Caco-2 (cell line): Measurements from ENCODE around the gene CDK7. TPM values are rescaled to one million over a fixed set of nuclear protein-coding genes. Genes with fewer than 3 reads are reported as not detected.

ENCODE experiments used
- BruUV-seq: library from RNA; stranded (reverse); fragments of 400-500 nt; replicated peaks from 2 replicates; lab custom pipeline; 2021; lab: Mats Ljungman, UMichigan
- CTCF ChIA-PET: fragments of 300-600 bp; sonication (Branson Sonifier 250); formaldehyde crosslinking; loops from one replicate; lab custom pipeline; 2022; ENCODE audit warnings: antibody characterized with exemption; lab: Charles Lee
- POLR2A ChIA-PET: fragments of 300-600 bp; sonication (Branson Sonifier 250); formaldehyde crosslinking; loops from one replicate; lab custom pipeline; 2022; ENCODE audit warnings: antibody characterized with exemption; lab: Charles Lee
- DNase-seq, 2 experiments: peaks; one replicate each; pipeline versions ENCODE4 v3.0.0 to v3.0.0-alpha.2; 2020 to 2022
- H3K27me3 ChIP-seq: replicated peaks from 2 replicates; pipeline ENCODE4 v1.6.0; 2011; ENCODE audit warnings: low read length; ENCODE audit not compliant: control insufficient read depth, insufficient read depth
- H3K36me3 ChIP-seq: 2 replicates; pipeline ENCODE4 v1.5.1; 2011; ENCODE audit warnings: low read length; ENCODE audit not compliant: control insufficient read depth, insufficient read depth
- H3K4me1 ChIP-seq: fragments of 250-450 bp; sonication (Bioruptor Pico); 2 replicates; pipeline ENCODE4 v1.5.1; 2020; ENCODE audit warnings: mild to moderate bottlenecking
- H3K4me3 ChIP-seq: 2 replicates; pipeline ENCODE4 v1.5.1; 2011; ENCODE audit warnings: low read depth, mild to moderate bottlenecking, control low read depth, low read length
- H3K9me3 ChIP-seq: fragments of 250-450 bp; sonication (Bioruptor Pico); 2 replicates; pipeline ENCODE4 v1.5.1; 2020; ENCODE audit warnings: mild to moderate bottlenecking, moderate library complexity
- H3K27ac Mint-ChIP-seq: one replicate; pipeline ENCODE4 v1.8.0; 2022; ENCODE audit warnings: mixed read lengths; ENCODE audit not compliant: unreplicated experiment
- H3K27me3 Mint-ChIP-seq: one replicate; pipeline ENCODE4 v1.8.0; 2022; ENCODE audit warnings: mixed read lengths; ENCODE audit not compliant: insufficient read depth, unreplicated experiment
- H3K36me3 Mint-ChIP-seq: one replicate; pipeline ENCODE4 v1.8.0; 2022; ENCODE audit warnings: mild to moderate bottlenecking, mixed read lengths; ENCODE audit not compliant: insufficient read depth, unreplicated experiment
- H3K4me1 Mint-ChIP-seq: one replicate; pipeline ENCODE4 v1.8.0; 2022; ENCODE audit warnings: low read depth, mixed read lengths; ENCODE audit not compliant: unreplicated experiment
- H3K4me3 Mint-ChIP-seq: one replicate; pipeline ENCODE4 v1.8.0; 2022; ENCODE audit warnings: mild to moderate bottlenecking, moderate library complexity, mixed read lengths; ENCODE audit not compliant: unreplicated experiment
- H3K9me3 Mint-ChIP-seq: one replicate; pipeline ENCODE4 v1.8.0; 2022; ENCODE audit warnings: mixed read lengths; ENCODE audit not compliant: unreplicated experiment
- CTCF ChIP-seq, 2 experiments: fragments of 200-600 bp in 1 of 2; IDR thresholded peaks; 1 replicate in 1 of 2; 2 replicates in 1 of 2; pipeline versions ENCODE4 v1.5.1 to v1.8.0; 2011 to 2022; ENCODE audit warnings: antibody characterized with exemption in 1 of 2, control low read depth in 1 of 2, inconsistent platforms in 1 of 2, low read depth in 1 of 2, low read length in 1 of 2, mild to moderate bottlenecking in 1 of 2, moderate library complexity in 1 of 2; ENCODE audit not compliant: insufficient read depth in 1 of 2, severe bottlenecking in 1 of 2, unreplicated experiment in 1 of 2
- intact Hi-C: fragments of 100-400 bp; cut with micrococcal nuclease; formaldehyde crosslinking; loops from one replicate; pipeline ENCODE4 v1.10.0; 2022; ENCODE audit not compliant: unreplicated experiment
- total RNA-seq: library from RNA; stranded (reverse); gene quantifications from 2 replicates; pipeline ENCODE4 v1.2.3, GENCODE V29; 2022

CDK7 gene
- total RNA-seq, 1 experiment from 2014 or later, result 90.5 TPM

DNA sequence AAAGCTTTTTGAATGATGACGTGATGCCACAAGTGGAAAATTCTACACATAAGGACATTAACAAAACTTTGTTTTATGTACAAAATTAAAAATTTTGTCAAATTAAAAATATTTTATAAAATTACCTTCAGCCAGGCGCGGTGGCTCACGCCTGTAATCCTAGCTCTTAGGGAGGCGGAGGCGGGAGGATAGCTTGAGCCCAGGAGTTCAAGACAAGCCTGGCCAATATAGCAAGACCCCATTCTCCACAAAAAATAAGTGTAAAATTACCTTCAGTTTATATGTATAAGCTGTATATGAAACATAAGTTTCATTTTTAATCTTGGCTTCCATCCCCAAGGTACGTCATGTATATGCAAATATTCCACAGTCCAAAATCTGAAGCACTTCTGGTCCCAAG, 40.9 kb downstream of the CDK7 start:
- H3K4me3 Mint-ChIP-seq, result no peak overlapping the region
- TF ChIP-seq CTCF (IDR thresholded peaks at IDR 0.05; ENCODE audit: insufficient read depth in 1 of 2, low read depth in 1 of 2, low read length in 1 of 2, severe bottlenecking in 1 of 2, unreplicated experiment in 1 of 2), result no peak
- Histone ChIP-seq H3K4me3 (no peak overlapping the region), H3K27me3 (no peaks in the 10 kb centered on the region), H3K4me1 (peaks cover 29% of the 10 kb centered on the region), H3K9me3 (no peaks in the 10 kb centered on the region), H3K36me3 (peaks cover 3% of the 10 kb centered on the region; the same call in 1 of the 2 replicates)
- BruUV-seq, result no TSS peak
- H3K9me3 Mint-ChIP-seq, result no peaks in the 10 kb centered on the region
- peak overlapping the region; percentile 90 for H3K27ac Mint-ChIP-seq
- H3K27me3 Mint-ChIP-seq, result no peaks in the 10 kb centered on the region
- H3K4me1 Mint-ChIP-seq, result peaks cover 14% of the 10 kb centered on the region
- DNase-seq, result no peak
- intact Hi-C loops, result no loop called here
- CTCF ChIA-PET, result interaction anchor here (0.6 to 1.2 kb wide), 2 partner anchors 50 to 182 kb away, joined by 4 read pairs; partner anchors contain the start of gene SLC30A5
- POLR2A ChIA-PET, result interaction anchor here (1.2 kb wide), 1 partner anchor 57 kb away, joined by 5 read pairs; the partner anchor contains the start of gene CCDC125
- H3K36me3 Mint-ChIP-seq, result peaks cover 93% of the 10 kb centered on the region

DNA sequence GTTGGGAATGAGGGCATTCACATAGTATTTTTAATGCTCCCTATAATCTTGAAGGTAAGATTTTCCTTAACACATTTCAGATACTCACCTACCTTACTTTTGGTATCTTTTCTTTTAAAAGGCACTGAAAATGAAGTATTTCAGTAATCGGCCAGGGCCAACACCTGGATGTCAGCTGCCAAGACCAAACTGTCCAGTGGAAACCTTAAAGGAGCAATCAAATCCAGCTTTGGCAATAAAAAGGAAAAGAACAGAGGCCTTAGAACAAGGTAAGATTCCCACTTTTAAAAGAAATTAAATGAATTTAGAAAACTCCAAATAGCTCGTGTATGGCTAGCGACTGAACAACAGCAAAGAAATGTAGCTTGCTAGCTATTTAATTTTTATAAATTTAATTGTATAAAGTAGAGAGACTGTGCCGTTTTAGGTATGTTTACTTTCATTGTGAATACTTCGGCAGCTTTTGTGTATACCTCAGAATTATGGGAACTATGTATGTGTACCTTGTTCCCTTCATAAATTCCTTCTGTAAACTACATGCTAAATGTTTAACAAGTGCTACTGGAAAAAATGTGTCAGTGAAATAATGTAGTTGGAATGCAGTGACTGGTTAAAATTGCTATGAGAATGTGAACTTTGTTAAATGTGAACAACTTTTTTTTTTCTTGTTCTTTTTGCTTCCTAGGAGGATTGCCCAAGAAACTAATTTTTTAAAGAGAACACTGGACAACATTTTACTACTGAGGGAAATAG, 41.9 kb downstream of the CDK7 start:
- no peak for TF ChIP-seq CTCF (IDR thresholded peaks at IDR 0.05; ENCODE audit: insufficient read depth in 1 of 2, low read depth in 1 of 2, low read length in 1 of 2, severe bottlenecking in 1 of 2, unreplicated experiment in 1 of 2)
- peaks cover 3% of the 10 kb centered on the region; the same call in 1 of the 2 replicates for H3K36me3 ChIP-seq
- DNase-seq, result peak in 1 of 2 experiments; percentile 51
- peak overlapping the region; percentile 90 for H3K27ac Mint-ChIP-seq
- H3K36me3 Mint-ChIP-seq, result peaks cover 93% of the 10 kb centered on the region
- no peaks in the 10 kb centered on the region for H3K9me3 Mint-ChIP-seq
- H3K9me3 ChIP-seq, result no peaks in the 10 kb centered on the region
- POLR2A ChIA-PET, result interaction anchor here (1.2 kb wide), 1 partner anchor 56 kb away, joined by 5 read pairs; the partner anchor contains the start of gene CCDC125
- no peak overlapping the region for H3K4me3 ChIP-seq
- CTCF ChIA-PET, result interaction anchor here (0.6 to 1.2 kb wide), 3 partner anchors 58 to 183 kb away, joined by 4 to 6 read pairs (median 5); partner anchors contain the start of gene SLC30A5
- intact Hi-C loops, result loop anchor here (2.0 kb wide), 2 partner anchors 18 to 54 kb away; no protein-coding TSS in a partner anchor
- H3K4me1 Mint-ChIP-seq, result peaks cover 5% of the 10 kb centered on the region
- BruUV-seq, result no TSS peak
- H3K4me3 Mint-ChIP-seq, result peak overlapping the region; percentile 61
- no peaks in the 10 kb centered on the region for H3K27me3 Mint-ChIP-seq
- peaks cover 26% of the 10 kb centered on the region for H3K4me1 ChIP-seq
- H3K27me3 ChIP-seq, result no peaks in the 10 kb centered on the region

GRCh38 chr5:69279517-69279916, 44.8 kb downstream of the CDK7 start:
- Mint-ChIP-seq H3K4me3 (no peak overlapping the region), H3K9me3 (no peaks in the 10 kb centered on the region), H3K36me3 (peaks cover 93% of the 10 kb centered on the region), H3K27me3 (no peaks in the 10 kb centered on the region), H3K27ac (peak overlapping the region; percentile 35), H3K4me1 (peaks cover 5% of the 10 kb centered on the region)
- BruUV-seq, result no TSS peak
- CTCF ChIA-PET, result no interaction called here
- no peak overlapping the region for H3K4me3 ChIP-seq
- H3K4me1 ChIP-seq, result peaks cover 26% of the 10 kb centered on the region
- POLR2A ChIA-PET, result no interaction called here
- H3K9me3 ChIP-seq, result no peaks in the 10 kb centered on the region
- no peak for DNase-seq
- H3K36me3 ChIP-seq, result peaks cover 3% of the 10 kb centered on the region; the same call in 1 of the 2 replicates
- intact Hi-C loops, result no loop called here
- no peaks in the 10 kb centered on the region for H3K27me3 ChIP-seq
- no peak for TF ChIP-seq CTCF (IDR thresholded peaks at IDR 0.05; ENCODE audit: insufficient read depth in 1 of 2, low read depth in 1 of 2, low read length in 1 of 2, severe bottlenecking in 1 of 2, unreplicated experiment in 1 of 2)
